HK-2 (cell line): ENCODE results near the gene ARL11.
"Not testable (repeated sequence)": the region's sequence is repeated elsewhere in the genome, so short reads cannot be mapped to it uniquely, and the experiment has no call there.

Experiments
- DNase-seq: peaks from one replicate; pipeline ENCODE4 v3.0.0-alpha.2; 2018; ENCODE audit not compliant: unreplicated experiment

ARL11 gene

DNA sequence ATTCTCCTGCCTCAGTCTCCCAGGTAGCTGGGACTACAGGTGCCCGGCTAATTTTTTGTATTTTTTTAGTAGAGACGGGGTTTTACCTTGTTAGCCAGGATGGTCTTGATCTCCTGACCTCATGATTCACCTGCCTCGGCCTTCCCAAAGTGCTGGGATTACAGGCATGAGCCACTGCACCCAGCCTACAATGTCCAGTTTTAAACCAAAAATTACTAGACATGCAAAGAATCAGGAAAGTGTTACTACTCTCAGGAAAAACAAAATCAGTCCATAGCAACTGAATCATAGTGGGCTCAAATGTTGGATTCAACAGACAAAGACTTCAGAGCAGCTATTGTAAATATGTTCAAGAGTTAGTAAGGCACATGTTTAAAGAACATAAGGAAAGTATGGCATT is 16.3 kb upstream of the ARL11 start:
- not testable (repeated sequence) for DNase-seq

DNA sequence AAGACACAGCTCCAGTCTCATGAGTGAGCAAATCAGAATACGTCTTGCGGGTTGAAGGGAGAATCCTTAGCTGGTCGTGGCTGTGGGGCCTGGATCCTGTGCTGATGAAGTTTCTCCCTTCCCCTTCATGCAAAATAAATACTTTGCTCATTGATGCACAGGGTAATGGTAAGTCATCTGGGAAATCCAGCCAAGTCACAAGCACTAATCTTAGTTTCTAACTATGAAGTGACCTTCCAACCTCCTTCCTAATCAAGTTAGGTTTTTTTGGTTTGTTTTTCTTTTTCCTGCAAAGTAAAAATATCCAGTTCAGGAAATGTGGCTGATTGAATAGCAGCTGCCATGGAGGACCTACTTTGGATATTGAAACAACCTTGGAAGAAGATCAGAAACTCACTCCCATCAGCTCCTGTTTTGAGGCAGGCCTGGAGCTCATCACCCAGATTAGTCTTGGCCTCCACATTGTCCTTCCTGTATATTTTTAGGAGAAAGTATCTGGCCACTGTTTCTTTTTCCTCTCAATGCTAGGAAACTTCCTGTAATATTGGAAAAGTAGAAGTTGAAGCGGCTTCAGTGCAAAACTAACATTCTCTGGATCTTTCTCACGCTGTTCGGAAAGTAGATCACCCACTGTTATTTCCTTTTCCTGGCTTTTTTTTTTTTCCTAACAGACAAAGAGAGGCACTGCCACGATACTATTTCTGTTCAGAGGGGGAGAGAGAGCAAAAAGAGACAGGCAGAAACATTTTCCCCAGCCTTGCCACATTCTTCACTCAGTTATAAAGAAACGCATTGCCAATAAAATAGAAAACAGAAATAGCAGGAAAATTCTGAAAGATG is 12.3 kb upstream of the ARL11 start:
- no peak for DNase-seq

DNA sequence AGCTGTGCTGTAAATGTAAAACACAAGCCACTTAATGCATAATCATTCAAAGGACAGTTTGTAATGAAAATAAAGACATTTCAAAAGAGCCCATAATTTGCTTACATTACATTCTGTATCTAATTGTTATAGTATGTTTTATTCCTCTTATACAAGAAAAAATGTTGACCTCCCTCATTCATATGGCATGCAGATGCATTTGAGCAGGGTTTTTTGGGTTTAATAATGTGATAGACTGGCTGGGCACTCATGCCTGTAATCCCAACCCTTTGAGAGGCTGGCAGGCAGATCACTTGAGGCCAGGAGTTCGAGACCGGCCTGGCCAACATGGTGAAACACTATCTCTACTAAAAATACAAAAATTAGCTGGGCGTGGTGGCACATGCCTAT is 11.6 kb upstream of the ARL11 start:
- DNase-seq = no peak

- DNase-seq = no peak
Measured at GRCh38 chr13:49620170-49620621, 8.1 kb upstream of the ARL11 start.

- no peak for DNase-seq
Measured at GRCh38 chr13:49622174-49622946, 5.9 kb upstream of the ARL11 start.

GRCh38 chr13:49624229-49624628 is 4.1 kb upstream of the ARL11 start:
- DNase-seq = no peak

DNA sequence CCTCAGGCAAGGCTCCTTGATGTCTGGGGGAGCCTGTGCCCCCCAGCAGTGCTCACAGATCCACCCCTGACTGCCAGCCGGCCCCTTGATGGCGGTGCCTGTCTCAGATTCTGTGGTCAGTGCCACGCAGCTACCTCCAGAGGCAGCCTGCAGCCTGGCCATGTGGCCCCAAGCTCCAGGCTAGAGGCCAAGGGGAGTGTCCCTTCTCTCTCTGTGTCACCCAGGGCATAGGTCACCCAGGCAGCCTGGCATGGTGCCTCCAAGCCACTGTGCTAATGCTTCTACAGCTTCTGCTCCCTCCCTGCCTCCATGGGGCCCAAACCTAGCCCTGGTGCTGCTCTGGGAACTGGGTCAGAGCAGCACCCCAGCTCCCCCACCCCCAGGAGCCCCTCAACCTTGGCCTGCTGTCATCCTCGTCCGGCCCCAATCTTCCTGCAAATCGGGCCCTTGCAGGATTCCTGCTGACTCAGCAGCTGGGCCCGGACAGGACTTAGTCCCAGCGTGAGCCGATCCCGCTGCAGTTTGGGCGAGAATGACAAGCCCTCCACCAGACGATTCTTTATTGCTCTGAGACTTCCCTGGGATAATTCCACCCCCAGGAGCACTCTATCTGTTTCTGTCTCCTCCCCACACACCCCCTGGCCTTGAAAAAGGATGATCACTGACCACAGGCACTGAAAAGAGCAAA is 2.8 kb upstream of the ARL11 start:
- no peak for DNase-seq

GRCh38 chr13:49629196-49629938 is 1.1 kb downstream of the ARL11 start:
- no peak for DNase-seq

GRCh38 chr13:49629947-49630346 is 1.6 kb downstream of the ARL11 start:
- no peak for DNase-seq

GRCh38 chr13:49630580-49630979 is 2.3 kb downstream of the ARL11 start:
- DNase-seq = no peak

DNA sequence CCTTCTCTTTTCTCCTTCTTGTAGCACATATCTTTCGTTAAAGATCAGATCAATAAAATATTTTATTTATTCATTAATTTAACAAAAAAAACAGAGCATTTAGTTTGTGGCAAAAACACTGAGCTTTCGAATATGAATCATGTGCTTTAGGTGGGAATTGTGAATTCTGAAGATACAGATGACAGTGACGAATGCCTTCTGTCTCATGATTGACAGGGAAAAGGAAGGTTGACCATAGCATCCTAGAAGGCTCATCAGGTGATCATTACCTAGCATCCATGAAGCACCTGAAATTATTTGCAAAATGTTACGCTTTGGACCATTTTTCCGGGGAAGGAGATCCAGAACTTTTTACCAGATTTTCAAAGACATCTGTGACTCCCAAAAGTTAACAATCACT is 3.8 kb downstream of the ARL11 start:
- no peak for DNase-seq

GRCh38 chr13:49633710-49634109 is 5.4 kb downstream of the ARL11 start:
- DNase-seq = no peak

GRCh38 chr13:49635599-49636433 is 7.5 kb downstream of the ARL11 start:
- DNase-seq = no peak

DNA sequence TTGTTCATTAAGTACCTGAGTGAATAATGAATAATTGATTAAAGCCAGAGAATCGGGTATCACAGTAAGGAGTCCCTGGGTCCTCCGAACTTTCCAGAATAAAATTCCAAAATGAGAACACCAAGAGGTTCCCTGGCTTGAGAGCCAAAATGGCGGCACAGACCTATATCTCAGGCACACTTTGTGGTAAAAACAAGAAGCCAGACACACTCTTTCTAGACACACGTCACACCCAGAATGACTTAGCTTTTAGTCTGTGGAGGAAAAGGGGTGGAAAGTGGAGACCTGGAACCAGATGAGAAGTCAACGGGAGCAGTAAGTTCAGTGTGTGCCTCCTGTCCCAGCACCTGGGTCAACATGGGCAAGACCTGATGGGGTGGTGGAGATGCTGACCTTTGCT is 8.4 kb downstream of the ARL11 start:
- no peak for DNase-seq

- DNase-seq = no peak
Measured at GRCh38 chr13:49638030-49638743, 9.9 kb downstream of the ARL11 start.

DNA sequence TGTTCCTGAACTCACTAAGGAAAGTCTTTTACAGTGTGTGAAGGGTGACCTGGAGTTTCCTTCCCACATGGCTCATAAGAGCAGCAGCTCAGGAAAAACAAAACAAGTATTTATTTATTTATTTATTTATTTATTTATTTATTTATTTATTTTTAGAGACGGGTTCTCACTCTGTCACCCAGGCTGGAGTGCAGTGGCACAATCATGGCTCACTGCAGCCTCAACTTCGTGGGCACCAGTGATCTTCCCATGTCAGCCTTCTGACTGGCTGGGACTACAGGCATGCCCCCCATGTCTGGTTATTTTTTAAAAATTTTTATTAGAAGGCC is 10.4 kb downstream of the ARL11 start:
- DNase-seq = no peak

DNA sequence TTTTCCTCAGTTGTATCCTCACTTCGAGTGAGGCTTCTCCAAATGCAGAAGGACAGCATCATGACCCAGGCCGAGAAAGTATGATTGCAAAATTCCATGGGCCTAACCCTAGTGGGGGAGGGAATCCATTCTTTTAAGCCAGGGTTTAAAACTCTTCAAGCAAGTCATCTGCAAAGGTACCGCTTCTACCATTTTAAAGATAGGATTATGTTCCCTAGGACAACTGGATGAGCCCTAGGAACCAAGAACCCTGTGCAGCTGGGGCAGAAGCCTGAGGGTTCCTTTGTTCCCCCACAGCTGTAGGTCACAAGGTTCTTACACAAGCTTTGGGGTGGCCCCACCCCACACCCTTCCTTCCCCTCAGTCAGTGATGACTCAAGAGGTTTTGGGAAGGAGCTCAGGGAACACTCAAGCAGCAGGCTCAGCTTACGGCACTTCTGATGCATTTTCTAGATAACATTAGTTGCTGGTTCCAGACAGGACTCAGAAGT is 13.5 kb downstream of the ARL11 start:
- no peak for DNase-seq

DNA sequence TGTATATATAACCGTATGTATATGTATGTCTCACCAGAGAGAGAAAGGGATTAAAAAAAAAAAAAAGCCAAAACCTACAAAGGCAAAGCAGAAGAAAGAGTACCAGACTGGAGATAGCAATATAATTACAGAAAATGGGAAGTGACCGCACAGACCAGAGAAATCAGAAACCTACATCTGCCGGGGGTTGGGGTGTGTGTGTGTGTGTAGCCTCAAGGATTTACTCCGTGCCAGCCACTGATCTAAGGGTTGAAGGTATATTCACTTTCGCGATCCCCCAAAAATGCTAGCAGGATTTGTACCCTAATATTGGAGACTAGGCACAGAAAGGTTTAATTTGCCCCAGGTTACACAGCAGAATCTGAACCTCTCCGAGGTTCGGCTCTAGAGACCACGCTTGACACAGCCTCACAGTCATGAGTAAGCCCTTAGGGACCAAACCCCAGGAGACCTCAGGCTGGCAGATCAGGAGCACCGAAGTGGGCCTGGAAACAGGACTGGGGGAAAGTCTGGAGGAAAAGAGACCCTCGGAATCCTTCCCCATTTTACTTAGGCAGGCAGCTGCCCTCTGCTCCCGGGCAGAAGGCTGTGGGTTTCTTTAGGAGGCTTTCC is 14.8 kb downstream of the ARL11 start:
- no peak for DNase-seq

- DNase-seq = no peak
Measured at GRCh38 chr13:49645451-49645850, 17.1 kb downstream of the ARL11 start.

GRCh38 chr13:49646688-49647087 is 18.4 kb downstream of the ARL11 start:
- no peak for DNase-seq
